Esophagus muscularis mucosa (tissue), 4 donors: ENCODE data around the gene SGIP1. TPM values are rescaled to one million over a fixed set of nuclear protein-coding genes. Genes with fewer than 3 reads are reported as not detected.

Experiments
- DNase-seq: peaks from one replicate; pipeline ENCODE4 v3.0.0-alpha.2; 2017; ENCODE audit errors: extremely low spot score
- H3K27ac ChIP-seq, 4 donors: fragments of 200-600 bp; sonication (generic); replicated peaks in 1 of 4; 1 replicate in 3 of 4; 2 replicates in 1 of 4; pipeline ENCODE4 v1.5.1; 2016 to 2019; ENCODE audit warnings: mild to moderate bottlenecking in 1 of 4
- H3K27me3 ChIP-seq, 4 donors: fragments of 200-600 bp; sonication (generic); one replicate each; pipeline versions ENCODE4 v1.5.1 to v1.6.0; 2016 to 2019
- H3K36me3 ChIP-seq, 4 donors: fragments of 200-600 bp; sonication (generic); one replicate each; pipeline ENCODE4 v1.5.1; 2016 to 2019
- H3K4me1 ChIP-seq, 4 donors: fragments of 200-600 bp; sonication (generic); one replicate each; pipeline ENCODE4 v1.5.1; 2016 to 2019
- H3K4me3 ChIP-seq, 4 donors: fragments of 200-600 bp; sonication (generic); 1 replicate in 2 of 4; 2 replicates in 2 of 4; pipeline ENCODE4 v1.5.1; 2016 to 2019; ENCODE audit warnings: mild to moderate bottlenecking in 4 of 4, moderate library complexity in 1 of 4
- H3K9me3 ChIP-seq, 4 donors: fragments of 200-600 bp; sonication (generic); 1 replicate in 3 of 4; 2 replicates in 1 of 4; pipeline ENCODE4 v1.5.1; 2016 to 2019
- EP300 ChIP-seq: sonication (generic); formaldehyde crosslinking; IDR thresholded peaks from one replicate; pipeline ENCODE4 v1.6.1; 2017; ENCODE audit warnings: antibody characterized with exemption
- POLR2A ChIP-seq: fragments of 450-650 bp; IDR thresholded peaks from one replicate; pipeline ENCODE4 v1.6.1; 2017; ENCODE audit warnings: antibody characterized with exemption, moderate library complexity, mild to moderate bottlenecking, low read depth
- POLR2AphosphoS5 ChIP-seq, 2 donors: sonication (generic); formaldehyde crosslinking; IDR thresholded peaks; one replicate each; pipeline ENCODE4 v1.6.1; 2017; ENCODE audit warnings: antibody characterized with exemption in 2 of 2
- WGBS: methylation state at CpG from one replicate; pipeline ENCODE4 v1.1.5; 2018; 5-methylcytosine and 5-hydroxymethylcytosine counted together
- intact Hi-C: fragments of 100-400 bp; cut with DNase I; formaldehyde crosslinking; loops from one replicate; pipeline ENCODE4 v1.15.1; 2023
- total RNA-seq, 4 donors: library from RNA; depleted of rRNA; stranded (reverse); fragments of >200 nt; gene quantifications; one replicate each; pipeline versions ENCODE4 v1.1.0 to v1.2.1, GENCODE V29; 2016
- TF ChIP-seq, protein P1 (sequence below), 3 experiments: fragments of 200-600 bp in 2 of 3; fragments of 450-650 bp in 1 of 3; sonication (generic) in 2 of 3; IDR thresholded peaks; one replicate each; pipeline ENCODE4 v1.5.1; 2017 to 2019; ENCODE audit warnings: antibody characterized with exemption in 3 of 3, mild to moderate bottlenecking in 2 of 3, moderate library complexity in 1 of 3

SGIP1 gene
- total RNA-seq, 4 donors from 2014 or later = 9.1 to 16.2 (median 11.8) TPM

DNA sequence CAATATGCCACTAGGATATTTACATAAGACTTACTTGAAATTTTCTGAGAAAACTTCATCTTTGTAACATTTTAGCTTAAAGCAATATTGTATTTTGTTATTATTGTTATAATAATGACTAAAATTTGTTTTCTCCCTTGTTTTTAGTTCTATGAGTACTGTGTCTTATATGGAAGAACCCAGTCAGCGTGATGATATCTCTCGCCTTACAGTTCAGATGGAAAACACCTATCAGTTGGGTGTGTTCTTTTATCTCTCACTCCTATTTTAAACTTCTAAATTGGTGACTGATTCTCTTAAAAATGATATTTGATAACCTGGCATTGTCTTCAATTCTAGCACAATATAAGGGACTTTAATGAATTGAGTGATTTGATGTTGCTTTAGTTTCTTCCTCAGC, 236.3 kb downstream of the SGIP1 start:
- no peaks in the 10 kb centered on the region for H3K27me3 ChIP-seq
- WGBS = 100% methylated on average over 2 of the region's 2 CpGs
- H3K9me3 ChIP-seq = no peaks in the 10 kb centered on the region
- intact Hi-C loops = no loop called here
- H3K27ac ChIP-seq = no peak overlapping the region
- H3K4me3 ChIP-seq = no peak overlapping the region
- no peaks in the 10 kb centered on the region for H3K36me3 ChIP-seq
- TF ChIP-seq, protein P1, sequence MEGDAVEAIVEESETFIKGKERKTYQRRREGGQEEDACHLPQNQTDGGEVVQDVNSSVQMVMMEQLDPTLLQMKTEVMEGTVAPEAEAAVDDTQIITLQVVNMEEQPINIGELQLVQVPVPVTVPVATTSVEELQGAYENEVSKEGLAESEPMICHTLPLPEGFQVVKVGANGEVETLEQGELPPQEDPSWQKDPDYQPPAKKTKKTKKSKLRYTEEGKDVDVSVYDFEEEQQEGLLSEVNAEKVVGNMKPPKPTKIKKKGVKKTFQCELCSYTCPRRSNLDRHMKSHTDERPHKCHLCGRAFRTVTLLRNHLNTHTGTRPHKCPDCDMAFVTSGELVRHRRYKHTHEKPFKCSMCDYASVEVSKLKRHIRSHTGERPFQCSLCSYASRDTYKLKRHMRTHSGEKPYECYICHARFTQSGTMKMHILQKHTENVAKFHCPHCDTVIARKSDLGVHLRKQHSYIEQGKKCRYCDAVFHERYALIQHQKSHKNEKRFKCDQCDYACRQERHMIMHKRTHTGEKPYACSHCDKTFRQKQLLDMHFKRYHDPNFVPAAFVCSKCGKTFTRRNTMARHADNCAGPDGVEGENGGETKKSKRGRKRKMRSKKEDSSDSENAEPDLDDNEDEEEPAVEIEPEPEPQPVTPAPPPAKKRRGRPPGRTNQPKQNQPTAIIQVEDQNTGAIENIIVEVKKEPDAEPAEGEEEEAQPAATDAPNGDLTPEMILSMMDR (IDR thresholded peaks at IDR 0.05) = no peak
- TF ChIP-seq EP300 = no peak
- no peak for TF ChIP-seq POLR2A
- TF ChIP-seq POLR2AphosphoS5 (IDR thresholded peaks at IDR 0.05) = no peak
- DNase-seq = no peak
- H3K4me1 ChIP-seq = no peaks in the 10 kb centered on the region

GRCh38 chr1:66770694-66771093, 236.7 kb downstream of the SGIP1 start:
- Histone ChIP-seq H3K36me3 (no peaks in the 10 kb centered on the region), H3K9me3 (no peaks in the 10 kb centered on the region), H3K4me3 (no peak overlapping the region), H3K27me3 (no peaks in the 10 kb centered on the region), H3K4me1 (no peaks in the 10 kb centered on the region), H3K27ac (no peak overlapping the region)
- DNase-seq = no peak
- intact Hi-C loops = no loop called here
- TF ChIP-seq, protein P1 (IDR thresholded peaks at IDR 0.05) = no peak
- TF ChIP-seq EP300 (no peak), POLR2A (no peak), POLR2AphosphoS5 (IDR thresholded peaks at IDR 0.05) (no peak)
- WGBS = 95% methylated on average over 4 of the region's 4 CpGs

DNA sequence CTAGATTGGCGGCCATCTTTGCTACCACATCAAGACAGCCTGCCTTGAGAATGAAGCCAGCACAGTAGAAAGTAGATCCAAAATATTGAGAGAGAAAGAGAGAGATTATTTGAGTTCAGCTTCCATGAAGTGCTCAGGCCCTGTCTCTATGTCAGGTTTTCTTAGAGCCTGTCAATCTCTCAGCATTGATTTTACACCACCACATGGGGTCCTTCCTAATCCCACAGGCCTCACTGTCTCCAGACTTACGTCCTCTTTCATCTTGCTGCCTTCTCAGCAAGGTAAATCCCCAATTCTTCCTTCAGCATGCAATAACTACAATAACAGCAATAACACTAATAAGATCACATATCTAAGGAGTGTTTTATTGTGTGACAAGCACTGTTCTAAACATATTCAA, 239.3 kb downstream of the SGIP1 start:
- TF ChIP-seq EP300 (no peak), POLR2A (no peak), POLR2AphosphoS5 (IDR thresholded peaks at IDR 0.05) (no peak)
- TF ChIP-seq, protein P1 (IDR thresholded peaks at IDR 0.05) = no peak
- Histone ChIP-seq H3K9me3 (no peaks in the 10 kb centered on the region), H3K27ac (no peak overlapping the region), H3K4me3 (no peak overlapping the region), H3K36me3 (no peaks in the 10 kb centered on the region), H3K27me3 (no peaks in the 10 kb centered on the region), H3K4me1 (no peaks in the 10 kb centered on the region)
- 98% methylated on average over 2 of the region's 2 CpGs for WGBS
- DNase-seq = no peak
- intact Hi-C loops = no loop called here

GRCh38 chr1:66774438-66774837, 240.5 kb downstream of the SGIP1 start:
- H3K36me3 ChIP-seq = no peaks in the 10 kb centered on the region
- no peaks in the 10 kb centered on the region for H3K4me1 ChIP-seq
- DNase-seq = no peak
- no peaks in the 10 kb centered on the region for H3K27me3 ChIP-seq
- TF ChIP-seq, protein P1 (IDR thresholded peaks at IDR 0.05) = no peak
- TF ChIP-seq POLR2A (no peak), POLR2AphosphoS5 (IDR thresholded peaks at IDR 0.05) (no peak)
- intact Hi-C loops = no loop called here
- WGBS = 94% methylated on average over 2 of the region's 2 CpGs
- H3K9me3 ChIP-seq = no peaks in the 10 kb centered on the region
- no peak overlapping the region for H3K27ac ChIP-seq
- H3K4me3 ChIP-seq = no peak overlapping the region

DNA sequence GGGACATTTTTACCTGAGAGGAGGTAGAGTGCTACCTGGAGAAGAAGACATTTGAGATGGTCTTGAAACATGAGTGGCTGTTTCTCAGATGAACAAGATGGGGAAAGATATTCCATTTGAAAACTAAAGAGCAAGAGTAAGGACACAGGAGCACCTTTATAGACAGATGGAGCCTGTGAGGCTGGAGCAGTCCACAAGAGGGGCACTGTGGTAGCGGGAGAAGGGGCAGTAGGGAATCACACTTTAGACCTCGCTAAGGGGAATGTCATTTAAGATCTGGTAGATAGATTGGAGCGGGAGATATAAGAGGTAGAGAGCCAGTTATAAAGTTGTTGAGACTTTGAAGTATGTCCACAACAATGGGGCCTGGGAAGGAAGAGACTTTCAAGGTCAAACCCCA, 241.7 kb downstream of the SGIP1 start:
- no peaks in the 10 kb centered on the region for H3K36me3 ChIP-seq
- whole genome bisulfite sequencing = 89% methylated on average over 3 of the region's 3 CpGs
- no peaks in the 10 kb centered on the region for H3K4me1 ChIP-seq
- DNase-seq = no peak
- H3K27ac ChIP-seq = no peak overlapping the region
- no peak overlapping the region for H3K4me3 ChIP-seq
- intact Hi-C loops = no loop called here
- no peaks in the 10 kb centered on the region for H3K9me3 ChIP-seq
- H3K27me3 ChIP-seq = no peaks in the 10 kb centered on the region
- TF ChIP-seq, protein P1 (IDR thresholded peaks at IDR 0.05) = no peak
- TF ChIP-seq POLR2A (no peak), EP300 (no peak), POLR2AphosphoS5 (IDR thresholded peaks at IDR 0.05) (no peak)
